ENCODE results near the gene ANKS6.

ANKS6 gene

GRCh38 chr9:98740226-98740881 is 56.0 kb downstream of the ANKS6 start:
- H3K4me3 ChIP-seq (ENCODE audit: low read depth, low read length), result no peak overlapping the region

DNA sequence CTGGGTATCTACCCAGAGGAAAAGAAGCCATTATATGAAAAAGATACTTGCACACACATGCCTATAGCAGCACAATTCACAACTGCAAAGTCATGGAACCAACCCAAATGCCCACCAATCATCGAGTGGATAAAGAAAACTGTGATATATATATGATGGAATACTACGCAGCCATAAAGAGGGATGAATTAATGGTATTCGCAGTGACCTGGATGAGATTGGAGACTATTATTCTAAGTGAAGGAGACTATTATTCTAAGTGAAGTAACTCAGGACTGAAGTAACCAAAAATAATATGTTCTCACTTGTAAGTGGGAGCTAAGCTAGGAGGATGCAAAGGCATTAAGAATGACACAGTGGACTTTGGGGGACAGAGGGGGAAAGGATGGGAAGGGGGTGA is 57.6 kb downstream of the ANKS6 start:
- no peak overlapping the region for H3K4me3 ChIP-seq (ENCODE audit: low read depth, low read length)

- H3K4me3 ChIP-seq (ENCODE audit: low read depth, low read length), result no peak overlapping the region
Measured at GRCh38 chr9:98736226-98736625, 60.1 kb downstream of the ANKS6 start.

- no peak overlapping the region for H3K4me3 ChIP-seq (ENCODE audit: low read depth, low read length)
Measured at GRCh38 chr9:98732801-98733200, 63.6 kb downstream of the ANKS6 start.

DNA sequence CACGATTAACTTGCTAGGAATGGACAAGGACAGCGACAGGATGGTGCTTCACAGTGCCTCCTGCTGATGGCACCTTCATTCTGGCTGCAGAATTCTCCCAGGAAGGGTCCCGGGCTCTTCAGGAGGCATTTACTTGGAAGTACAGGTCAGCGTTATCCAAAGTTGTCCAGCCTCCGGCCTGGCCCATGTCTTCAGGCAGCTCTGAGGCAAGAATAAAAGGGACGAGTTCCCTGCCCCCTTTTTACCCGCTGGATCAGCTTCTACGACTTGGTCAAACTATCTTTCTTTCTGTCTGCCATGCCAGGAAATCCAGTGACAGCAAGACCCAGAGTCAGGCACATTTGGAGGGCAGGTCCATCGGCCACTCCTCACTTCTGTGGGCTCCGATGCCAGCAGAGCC is 64.3 kb downstream of the ANKS6 start:
- no peak overlapping the region for H3K4me3 ChIP-seq (ENCODE audit: low read depth, low read length)

- no peak overlapping the region for H3K4me3 ChIP-seq (ENCODE audit: low read depth, low read length)
Measured at GRCh38 chr9:98730871-98731270, 65.5 kb downstream of the ANKS6 start.

- no peak overlapping the region for H3K4me3 ChIP-seq (ENCODE audit: low read depth, low read length)
Measured at GRCh38 chr9:98728500-98728899, 67.9 kb downstream of the ANKS6 start.

- no peak overlapping the region for H3K4me3 ChIP-seq (ENCODE audit: low read depth, low read length)
Measured at GRCh38 chr9:98727428-98727827, 68.9 kb downstream of the ANKS6 start.

DNA sequence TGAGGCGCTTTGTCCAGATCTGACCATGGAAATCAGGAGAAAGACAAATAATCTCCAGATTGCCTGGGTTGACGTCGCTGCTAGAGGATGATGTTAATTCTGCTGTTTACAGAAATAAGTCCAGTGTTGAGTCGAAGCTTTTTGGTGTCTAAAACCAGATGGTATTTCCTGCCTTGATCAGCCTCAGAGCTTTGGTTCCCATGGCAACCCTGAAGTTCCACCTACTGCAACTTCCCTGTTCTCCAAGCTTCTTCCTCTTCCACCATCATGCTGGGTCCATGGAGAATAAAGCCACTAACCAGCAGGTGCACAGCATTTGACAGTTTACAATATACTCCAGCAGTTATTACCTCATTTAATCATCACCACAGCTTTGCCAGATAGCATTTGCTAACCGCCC is 69.6 kb downstream of the ANKS6 start:
- H3K4me3 ChIP-seq (ENCODE audit: low read depth, low read length), result no peak overlapping the region

DNA sequence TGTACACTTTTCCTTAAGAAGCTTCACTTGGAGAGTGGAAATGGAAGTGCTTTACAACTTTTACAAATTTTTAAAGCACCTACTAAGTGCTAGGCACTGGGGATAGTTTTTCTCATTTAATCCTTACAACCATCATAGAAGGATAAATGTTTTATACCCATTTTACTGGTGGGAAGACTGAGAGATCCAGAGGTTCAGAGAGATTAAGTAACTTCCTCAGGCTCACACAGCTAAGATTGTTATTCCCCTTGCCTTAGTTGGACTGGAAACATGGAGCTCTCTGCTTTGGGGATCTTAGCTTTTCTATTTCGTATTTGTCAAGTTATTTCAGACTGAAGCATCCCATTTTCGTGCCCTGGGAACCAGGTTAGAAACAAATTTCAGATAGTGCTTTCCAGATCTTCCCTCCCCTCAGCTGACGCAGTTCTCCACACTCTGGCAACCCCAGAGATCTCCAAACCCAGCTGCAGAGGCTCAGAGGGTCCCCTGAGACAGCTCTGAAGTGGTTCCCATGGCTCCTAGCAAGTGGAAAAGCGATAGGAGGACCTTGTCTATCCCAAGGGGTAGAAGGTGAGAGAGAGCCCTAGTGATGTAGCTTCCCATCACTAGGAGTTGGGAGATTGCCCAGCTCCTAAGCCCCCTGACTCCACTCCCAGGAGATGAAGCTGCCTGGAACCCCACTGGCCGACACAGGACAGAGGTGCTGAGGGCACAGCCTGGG is 71.4 kb downstream of the ANKS6 start:
- H3K4me3 ChIP-seq (ENCODE audit: low read depth, low read length), result no peak overlapping the region

GRCh38 chr9:98721643-98722042 is 74.7 kb downstream of the ANKS6 start:
- no peak overlapping the region for H3K4me3 ChIP-seq (ENCODE audit: low read depth, low read length)

- H3K4me3 ChIP-seq (ENCODE audit: low read depth, low read length), result no peak overlapping the region
Measured at GRCh38 chr9:98720402-98720801, 76.0 kb downstream of the ANKS6 start.

GRCh38 chr9:98719055-98719454 is 77.3 kb downstream of the ANKS6 start:
- H3K4me3 ChIP-seq (ENCODE audit: low read depth, low read length), result no peak overlapping the region

DNA sequence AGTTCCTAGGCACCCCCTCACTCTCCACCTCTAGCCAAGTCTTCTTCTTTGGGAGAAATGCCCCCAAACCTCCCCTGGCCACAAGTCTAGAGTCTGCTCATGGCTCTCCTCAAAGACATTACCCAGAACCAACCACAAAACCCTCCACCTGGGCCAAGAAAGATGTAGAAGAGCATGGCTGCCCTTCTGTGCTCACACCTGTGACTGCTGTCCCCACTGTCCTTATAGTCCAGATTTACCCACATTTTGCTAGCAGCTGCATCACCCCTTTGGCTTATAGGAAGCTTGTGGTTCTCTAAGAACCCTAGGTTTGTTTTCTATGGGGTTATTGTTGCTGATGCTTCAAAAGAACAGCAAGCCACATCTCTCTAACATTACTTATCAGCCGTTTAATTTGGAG is 81.5 kb downstream of the ANKS6 start:
- no peak overlapping the region for H3K4me3 ChIP-seq (ENCODE audit: low read depth, low read length)

GRCh38 chr9:98712987-98713386 is 83.4 kb downstream of the ANKS6 start:
- H3K4me3 ChIP-seq (ENCODE audit: low read depth, low read length), result no peak overlapping the region

DNA sequence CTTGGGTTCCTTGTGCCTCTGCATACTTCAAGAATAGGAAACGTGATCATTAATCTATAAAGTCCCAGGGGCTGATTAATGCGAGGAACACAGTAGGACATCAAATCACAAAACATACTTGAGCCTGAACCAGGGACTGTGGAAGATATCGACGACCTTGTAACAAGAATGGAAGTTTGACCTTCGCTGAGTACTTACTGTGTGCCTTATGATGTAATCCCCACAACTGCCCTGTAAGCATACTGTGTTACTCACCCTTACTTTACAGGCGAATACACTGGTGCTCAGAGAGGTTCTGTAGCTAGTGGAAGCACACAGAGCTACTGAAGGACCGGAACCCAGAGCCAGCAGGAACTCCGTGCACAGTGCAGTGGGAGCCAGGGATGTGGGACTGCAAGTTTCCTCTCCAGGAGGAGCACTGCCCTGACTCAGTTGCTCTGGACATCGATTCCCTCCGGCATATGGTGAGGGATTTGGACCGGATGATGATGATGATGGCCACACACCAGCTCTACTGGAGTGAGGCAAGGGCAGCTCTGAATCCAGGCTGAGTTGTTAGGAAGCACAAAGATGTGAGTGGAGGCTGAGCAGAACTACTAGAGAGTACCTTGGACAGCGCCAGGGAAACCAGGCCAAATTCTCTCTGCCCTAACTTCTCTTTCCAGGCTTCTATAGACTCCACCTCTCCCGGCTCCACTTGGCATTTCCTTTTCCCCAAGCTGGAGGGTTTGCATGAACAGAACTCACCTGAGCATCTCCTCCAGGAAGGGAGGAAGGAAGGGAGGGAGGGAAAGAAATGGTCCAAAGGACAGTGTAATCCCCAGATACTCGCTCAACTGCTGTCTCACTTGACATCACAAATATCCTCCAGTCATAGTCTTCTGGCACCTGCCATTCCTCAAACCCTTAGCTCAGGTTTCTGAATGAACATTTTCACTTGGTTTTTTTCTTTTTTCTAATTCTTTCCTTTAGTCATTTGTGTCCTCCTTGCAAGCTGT is 86.1 kb downstream of the ANKS6 start:
- no peak overlapping the region for H3K4me3 ChIP-seq (ENCODE audit: low read depth, low read length)

GRCh38 chr9:98708933-98709911 is 87.1 kb downstream of the ANKS6 start, which contains the start of gene GABBR2:
GABBR2 (minus strand) TSS chr9:98708935; CDS start chr9:98708737, 198 bp downstream.
- H3K4me3 ChIP-seq (ENCODE audit: low read depth, low read length), result peak within 1 kb of the TSS; percentile 35

GRCh38 chr9:98708103-98708932 is 88.0 kb downstream of the ANKS6 start:
- peak overlapping the region; percentile 35 for H3K4me3 ChIP-seq (ENCODE audit: low read depth, low read length)
